BE2C (cell line): Measurements from ENCODE around the gene CNIH2.

Experiments used
- DNase-seq: peaks from one replicate; pipeline ENCODE4 v3.0.0-alpha.2; 2020
- H3K27me3 ChIP-seq: fragments of 250-450 bp; sonication (Bioruptor Pico); 2 replicates; pipeline ENCODE4 v1.5.1; 2020; ENCODE audit warnings: mild to moderate bottlenecking
- H3K36me3 ChIP-seq: fragments of 250-450 bp; sonication (Bioruptor Pico); 2 replicates; pipeline ENCODE4 v1.5.1; 2020; ENCODE audit warnings: mild to moderate bottlenecking
- H3K4me1 ChIP-seq: fragments of 250-450 bp; sonication (Bioruptor Pico); 2 replicates; pipeline ENCODE4 v1.5.1; 2020
- H3K4me3 ChIP-seq: 2 replicates; pipeline ENCODE4 v1.5.1; 2011; ENCODE audit warnings: low read depth, low read length
- H3K9me3 ChIP-seq: fragments of 250-450 bp; sonication (Bioruptor Pico); 2 replicates; pipeline ENCODE4 v1.5.1; 2020
- CTCF ChIP-seq: IDR thresholded peaks from 2 replicates; pipeline ENCODE4 v1.5.1; 2012; ENCODE audit warnings: mild to moderate bottlenecking, low read depth, low read length

The CNIH2 gene

DNA sequence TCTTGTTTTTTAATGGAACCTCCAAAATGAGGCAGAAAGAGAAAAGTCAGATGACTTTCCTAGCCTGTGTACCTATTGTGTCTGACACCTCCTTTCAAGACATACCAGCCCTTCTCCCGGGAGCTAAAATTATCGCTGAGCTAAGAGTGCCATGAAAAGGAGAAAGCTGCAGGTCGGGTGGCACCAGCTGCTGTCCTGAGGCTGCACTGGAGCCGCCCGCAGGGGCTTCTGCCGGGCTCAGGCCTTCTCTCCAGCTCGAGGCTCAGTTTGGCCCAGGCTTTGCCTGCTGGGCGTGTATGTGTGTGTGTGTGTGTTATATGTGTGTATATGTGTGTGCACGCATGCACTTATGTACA, 37.2 kb upstream of the CNIH2 start:
- DNase-seq: no peak
- peaks cover 3% of the 10 kb centered on the region for H3K36me3 ChIP-seq
- no peaks in the 10 kb centered on the region for H3K4me1 ChIP-seq
- H3K27me3 ChIP-seq: no peaks in the 10 kb centered on the region
- no peak for TF ChIP-seq CTCF
- no peaks in the 10 kb centered on the region for H3K9me3 ChIP-seq
- H3K4me3 ChIP-seq: no peak overlapping the region

- no peaks in the 10 kb centered on the region for H3K9me3 ChIP-seq
Observed at GRCh38 chr11:66242095-66242765, 35.7 kb upstream of the CNIH2 start.

DNA sequence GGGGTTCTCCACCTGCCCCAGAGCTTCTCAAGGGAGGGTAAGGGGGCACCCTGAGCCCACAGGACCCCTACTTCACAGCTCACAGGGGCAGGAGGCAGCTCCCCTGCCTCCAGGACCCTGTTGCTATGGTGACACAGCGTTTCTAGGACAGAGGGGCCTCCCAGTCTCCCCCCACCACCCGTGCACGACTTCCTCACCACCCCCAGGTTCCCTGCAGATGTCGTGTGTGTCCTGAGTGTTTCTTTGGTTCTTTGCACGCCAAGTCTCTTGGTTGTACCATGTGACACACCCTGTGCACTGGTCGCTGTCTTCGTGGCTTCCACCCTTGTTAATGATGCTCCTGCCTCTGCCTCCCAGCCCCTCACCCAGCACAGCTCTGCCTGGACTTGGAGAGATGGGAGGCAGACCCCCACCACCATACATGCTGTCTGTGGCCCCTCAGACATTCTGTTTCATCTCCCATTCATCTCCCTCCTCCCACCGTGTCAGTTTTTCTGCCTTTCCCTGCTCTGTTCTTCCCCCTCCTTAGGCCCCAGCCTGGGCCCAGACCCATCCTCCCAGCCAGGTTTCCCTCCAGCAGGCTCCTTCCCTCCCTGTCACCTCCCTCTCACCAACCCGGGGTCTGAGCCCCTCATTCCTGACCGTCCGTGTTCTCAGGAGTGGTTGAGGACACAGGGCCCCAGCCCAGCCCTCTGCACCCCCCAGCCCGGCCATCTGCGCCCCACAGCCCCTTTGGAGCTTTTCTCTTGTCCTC, 34.0 kb upstream of the CNIH2 start:
- Histone ChIP-seq H3K4me1 (no peaks in the 10 kb centered on the region), H3K36me3 (no peaks in the 10 kb centered on the region; the same call in 1 of the 2 replicates), H3K9me3 (no peaks in the 10 kb centered on the region), H3K27me3 (no peaks in the 10 kb centered on the region), H3K4me3 (no peak overlapping the region)
- no peak for TF ChIP-seq CTCF
- DNase-seq: no peak

More at GRCh38 chr11:66242095-66242765, 35.7 kb upstream of the CNIH2 start:
- Histone ChIP-seq H3K27me3 (no peaks in the 10 kb centered on the region), H3K4me3 (no peak overlapping the region), H3K36me3 (peaks cover 3% of the 10 kb centered on the region), H3K4me1 (no peaks in the 10 kb centered on the region)
- TF ChIP-seq CTCF: no peak
- DNase-seq: no peak

- no peaks in the 10 kb centered on the region for H3K27me3 ChIP-seq
- no peak overlapping the region for H3K4me3 ChIP-seq
- TF ChIP-seq CTCF: no peak
- no peaks in the 10 kb centered on the region for H3K9me3 ChIP-seq
- H3K36me3 ChIP-seq: no peaks in the 10 kb centered on the region
- H3K4me1 ChIP-seq: no peaks in the 10 kb centered on the region
- no peak for DNase-seq
Observed at GRCh38 chr11:66247295-66247694, 30.7 kb upstream of the CNIH2 start.

DNA sequence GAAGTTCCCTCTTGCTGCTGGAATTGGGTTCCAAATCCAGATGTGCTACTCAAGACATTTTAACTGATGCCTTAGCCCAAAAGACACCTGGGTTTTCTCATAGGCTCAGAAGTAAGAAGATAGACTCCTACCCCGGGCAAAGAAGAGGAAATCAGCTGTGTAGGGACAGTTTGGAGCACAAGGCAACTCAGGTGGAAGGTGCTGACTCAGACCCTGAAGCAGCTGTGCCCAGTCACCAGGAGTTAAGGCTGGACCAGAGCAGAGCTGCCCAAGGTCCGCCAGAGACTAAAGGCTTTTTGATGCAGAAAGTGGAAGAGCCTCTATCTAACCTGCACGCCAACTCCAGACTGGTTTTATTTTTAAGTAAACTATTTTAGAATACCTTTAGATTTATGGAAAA, 30.2 kb upstream of the CNIH2 start:
- TF ChIP-seq CTCF: no peak

GRCh38 chr11:66248903-66249302, 29.1 kb upstream of the CNIH2 start:
- DNase-seq: no peak
- no peak for TF ChIP-seq CTCF

More for the DNA sequence above, 30.2 kb upstream of the CNIH2 start:
- Histone ChIP-seq H3K27me3 (no peaks in the 10 kb centered on the region), H3K9me3 (no peaks in the 10 kb centered on the region), H3K36me3 (no peaks in the 10 kb centered on the region), H3K4me3 (no peak overlapping the region), H3K4me1 (no peaks in the 10 kb centered on the region)
- no peak for DNase-seq

More at GRCh38 chr11:66248903-66249302, 29.1 kb upstream of the CNIH2 start:
- Histone ChIP-seq H3K4me1 (no peaks in the 10 kb centered on the region), H3K4me3 (no peak overlapping the region), H3K27me3 (no peaks in the 10 kb centered on the region), H3K36me3 (no peaks in the 10 kb centered on the region), H3K9me3 (no peaks in the 10 kb centered on the region)
